ENCODE measurements around the gene CYP11A1.

The CYP11A1 gene

GRCh38 chr15:74349241-74349778, 18.1 kb downstream of the CYP11A1 start:
- TF ChIP-seq EZH2phosphoT487 (IDR thresholded peaks at IDR 0.05; ENCODE audit: low read length) (no peak), EZH2 (optimal IDR thresholded peaks at IDR 0.05; ENCODE audit: low read depth, low read length) (no peak), CTCF (IDR thresholded peaks at IDR 0.05; ENCODE audit: low read length) (no peak)
- no peak overlapping the region for H3K9ac ChIP-seq (ENCODE audit: low read length)
- no peaks in the 10 kb centered on the region for H3K79me2 ChIP-seq (ENCODE audit: low read length)
- no peak overlapping the region for H3K4me3 ChIP-seq (ENCODE audit: low read length)
- no peaks in the 10 kb centered on the region for H4K20me1 ChIP-seq (ENCODE audit: insufficient read depth, low read length)
- no peaks in the 10 kb centered on the region for H3K36me3 ChIP-seq (replicated peaks; ENCODE audit: insufficient read depth, low read length)
- no peaks in the 10 kb centered on the region for H3K9me2 ChIP-seq (replicated peaks; ENCODE audit: insufficient read depth, low read length)
- H3K27ac ChIP-seq (ENCODE audit: low read length), result no peak overlapping the region
- H3K27me3 ChIP-seq (replicated peaks; ENCODE audit: insufficient read depth, low read length), result no peaks in the 10 kb centered on the region
- no peak overlapping the region for H2AFZ ChIP-seq (ENCODE audit: low read length)
- H3K4me2 ChIP-seq (ENCODE audit: low read depth, low read length), result no peak overlapping the region
- no peaks in the 10 kb centered on the region for H3K4me1 ChIP-seq (ENCODE audit: low read length)
- no peak for DNase-seq
- no peaks in the 10 kb centered on the region for H3F3A ChIP-seq (ENCODE audit: insufficient read depth, low read length)
- no peaks in the 10 kb centered on the region for H3K9me3 ChIP-seq (replicated peaks; ENCODE audit: insufficient read depth, low read length)

- Histone ChIP-seq H4K20me1 (ENCODE audit: insufficient read depth, low read length) (no peaks in the 10 kb centered on the region), H3K4me1 (ENCODE audit: low read length) (no peaks in the 10 kb centered on the region), H3K27ac (ENCODE audit: low read length) (no peak overlapping the region), H3K9me2 (replicated peaks; ENCODE audit: insufficient read depth, low read length) (no peaks in the 10 kb centered on the region), H3K4me2 (ENCODE audit: low read depth, low read length) (no peak overlapping the region), H3K9me3 (replicated peaks; ENCODE audit: insufficient read depth, low read length) (no peaks in the 10 kb centered on the region), H3K36me3 (replicated peaks; ENCODE audit: insufficient read depth, low read length) (no peaks in the 10 kb centered on the region), H3K79me2 (ENCODE audit: low read length) (no peaks in the 10 kb centered on the region), H3K9ac (ENCODE audit: low read length) (no peak overlapping the region), H3K4me3 (ENCODE audit: low read length) (no peak overlapping the region), H3K27me3 (replicated peaks; ENCODE audit: insufficient read depth, low read length) (peaks cover 13% of the 10 kb centered on the region; the same call in 1 of the 2 replicates), H3F3A (ENCODE audit: insufficient read depth, low read length) (no peaks in the 10 kb centered on the region), H2AFZ (ENCODE audit: low read length) (no peak overlapping the region)
- DNase-seq, result no peak
- TF ChIP-seq EZH2phosphoT487 (IDR thresholded peaks at IDR 0.05; ENCODE audit: low read length), result no peak
- no peak for TF ChIP-seq EZH2 (optimal IDR thresholded peaks at IDR 0.05; ENCODE audit: low read depth, low read length)
- TF ChIP-seq CTCF (IDR thresholded peaks at IDR 0.05; ENCODE audit: low read length), result no peak
Measured at GRCh38 chr15:74347757-74348250, 19.6 kb downstream of the CYP11A1 start.

- no peaks in the 10 kb centered on the region for H3K79me2 ChIP-seq (ENCODE audit: low read length)
- H3K4me2 ChIP-seq (ENCODE audit: low read depth, low read length), result no peak overlapping the region
- no peaks in the 10 kb centered on the region for H3F3A ChIP-seq (ENCODE audit: insufficient read depth, low read length)
- no peak overlapping the region for H2AFZ ChIP-seq (ENCODE audit: low read length)
- no peak overlapping the region for H3K4me3 ChIP-seq (ENCODE audit: low read length)
- peaks cover 26% of the 10 kb centered on the region for H3K27me3 ChIP-seq (replicated peaks; ENCODE audit: insufficient read depth, low read length)
- no peaks in the 10 kb centered on the region for H3K4me1 ChIP-seq (ENCODE audit: low read length)
- H3K27ac ChIP-seq (ENCODE audit: low read length), result no peak overlapping the region
- no peak overlapping the region for H3K9ac ChIP-seq (ENCODE audit: low read length)
- DNase-seq, result no peak
- H3K9me2 ChIP-seq (replicated peaks; ENCODE audit: insufficient read depth, low read length), result no peaks in the 10 kb centered on the region
- no peaks in the 10 kb centered on the region for H3K36me3 ChIP-seq (replicated peaks; ENCODE audit: insufficient read depth, low read length)
- no peak for TF ChIP-seq EZH2 (optimal IDR thresholded peaks at IDR 0.05; ENCODE audit: low read depth, low read length)
- no peak for TF ChIP-seq CTCF (IDR thresholded peaks at IDR 0.05; ENCODE audit: low read length)
- TF ChIP-seq EZH2phosphoT487 (IDR thresholded peaks at IDR 0.05; ENCODE audit: low read length), result no peak
- H3K9me3 ChIP-seq (replicated peaks; ENCODE audit: insufficient read depth, low read length), result no peaks in the 10 kb centered on the region
- no peaks in the 10 kb centered on the region for H4K20me1 ChIP-seq (ENCODE audit: insufficient read depth, low read length)
Measured at GRCh38 chr15:74345051-74345450, 22.4 kb downstream of the CYP11A1 start.

Data from MM.1S (cell line).